ENCODE results near the gene CKAP2. TPM values are rescaled to one million over a fixed set of nuclear protein-coding genes. Genes with fewer than 3 reads are reported as not detected.

CKAP2 gene
- total RNA-seq, 2 donors from 2014 or later, result 61.0 to 79.7 TPM

Other genes starting within 250 kb of the CKAP2 start
- gene THSD1, start 49.3 kb upstream of the CKAP2 start, total RNA-seq, result under 1 TPM; 0.32 to 0.54 TPM
- 10 to 100 TPM; 24.0 to 37.6 TPM for gene VPS36, start 4.8 kb upstream of the CKAP2 start, total RNA-seq
- 1 to 10 TPM; 4.4 to 8.1 TPM for gene HNRNPA1L2, start 187.0 kb downstream of the CKAP2 start, total RNA-seq
- gene SUGT1, start 197.4 kb downstream of the CKAP2 start, total RNA-seq, result 10 to 100 TPM; 50.2 to 66.7 TPM